GM10248 (cell line): ENCODE data around the gene ACTN2.

Experiments
- CTCF ChIA-PET: fragments of 300-600 bp; sonication (Branson Sonifier 250); formaldehyde crosslinking; extraction: SDS; loops from one replicate; lab custom pipeline; 2021; ENCODE audit warnings: antibody characterized with exemption; lab: Yijun Ruan, JAX
- POLR2A ChIA-PET: fragments of 350-650 bp; sonication (Branson Sonifier 250); formaldehyde crosslinking; extraction: SDS; loops from one replicate; lab custom pipeline; 2020; ENCODE audit warnings: antibody characterized with exemption; lab: Yijun Ruan, JAX
- DNase-seq: peaks from one replicate; pipeline ENCODE4 v3.0.0; 2012; ENCODE audit errors: extremely low spot score
- TF ChIP-seq, protein P1 (sequence below): IDR thresholded peaks from 2 replicates; pipeline ENCODE4 v1.5.1; 2012; ENCODE audit warnings: mild to moderate bottlenecking, low read depth; ENCODE audit errors: extremely low read depth, missing control alignments, control extremely low read depth

ACTN2 gene

DNA sequence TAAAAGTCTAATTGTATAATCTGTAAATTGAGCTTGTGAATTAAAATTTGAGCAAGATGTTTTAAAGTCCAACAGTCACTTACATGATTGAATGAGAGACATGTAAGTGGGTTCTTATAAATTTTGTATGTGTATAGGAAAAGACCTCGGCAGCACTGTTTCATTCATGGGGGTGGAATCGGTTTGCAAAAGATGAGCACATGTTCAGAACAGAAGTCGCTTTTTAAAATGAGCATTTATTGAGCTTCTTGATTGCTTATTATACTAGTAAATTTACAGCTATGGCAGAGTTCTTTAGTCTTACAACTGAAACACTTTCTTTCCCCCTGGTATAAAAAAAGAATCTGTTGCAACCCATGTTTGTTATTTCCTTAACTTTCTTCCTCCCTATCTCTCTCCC is 33.9 kb downstream of the ACTN2 start:
- ChIA-PET POLR2A (no interaction called here), CTCF (interaction anchor here (1.4 kb wide), 2 partner anchors 10 to 36 kb away, joined by 4 to 5 read pairs; no protein-coding TSS in a partner anchor)
- DNase-seq = no peak
- TF ChIP-seq, protein P1, sequence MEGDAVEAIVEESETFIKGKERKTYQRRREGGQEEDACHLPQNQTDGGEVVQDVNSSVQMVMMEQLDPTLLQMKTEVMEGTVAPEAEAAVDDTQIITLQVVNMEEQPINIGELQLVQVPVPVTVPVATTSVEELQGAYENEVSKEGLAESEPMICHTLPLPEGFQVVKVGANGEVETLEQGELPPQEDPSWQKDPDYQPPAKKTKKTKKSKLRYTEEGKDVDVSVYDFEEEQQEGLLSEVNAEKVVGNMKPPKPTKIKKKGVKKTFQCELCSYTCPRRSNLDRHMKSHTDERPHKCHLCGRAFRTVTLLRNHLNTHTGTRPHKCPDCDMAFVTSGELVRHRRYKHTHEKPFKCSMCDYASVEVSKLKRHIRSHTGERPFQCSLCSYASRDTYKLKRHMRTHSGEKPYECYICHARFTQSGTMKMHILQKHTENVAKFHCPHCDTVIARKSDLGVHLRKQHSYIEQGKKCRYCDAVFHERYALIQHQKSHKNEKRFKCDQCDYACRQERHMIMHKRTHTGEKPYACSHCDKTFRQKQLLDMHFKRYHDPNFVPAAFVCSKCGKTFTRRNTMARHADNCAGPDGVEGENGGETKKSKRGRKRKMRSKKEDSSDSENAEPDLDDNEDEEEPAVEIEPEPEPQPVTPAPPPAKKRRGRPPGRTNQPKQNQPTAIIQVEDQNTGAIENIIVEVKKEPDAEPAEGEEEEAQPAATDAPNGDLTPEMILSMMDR = no peak

DNA sequence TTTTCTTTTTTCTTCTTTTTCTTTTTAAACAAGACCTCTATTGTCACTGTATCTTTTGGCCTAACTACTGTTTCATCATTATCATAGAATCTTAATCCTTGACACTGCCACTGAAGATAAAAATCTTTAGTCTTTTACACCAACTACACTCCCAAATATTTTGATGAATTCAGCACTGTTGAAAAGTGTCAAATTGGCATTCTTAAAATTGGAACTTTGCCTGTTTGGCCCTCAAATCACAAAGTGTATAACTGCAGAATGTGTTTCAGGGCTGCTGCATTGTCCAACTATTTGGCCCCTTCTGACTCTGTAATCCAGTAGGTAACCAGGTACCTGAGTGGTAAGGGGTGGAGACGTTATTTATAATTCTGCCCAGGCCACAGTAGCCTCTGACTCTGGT is 34.3 kb downstream of the ACTN2 start:
- ChIA-PET CTCF (no interaction called here), POLR2A (no interaction called here)
- no peak for DNase-seq
- TF ChIP-seq, protein P1 = no peak

DNA sequence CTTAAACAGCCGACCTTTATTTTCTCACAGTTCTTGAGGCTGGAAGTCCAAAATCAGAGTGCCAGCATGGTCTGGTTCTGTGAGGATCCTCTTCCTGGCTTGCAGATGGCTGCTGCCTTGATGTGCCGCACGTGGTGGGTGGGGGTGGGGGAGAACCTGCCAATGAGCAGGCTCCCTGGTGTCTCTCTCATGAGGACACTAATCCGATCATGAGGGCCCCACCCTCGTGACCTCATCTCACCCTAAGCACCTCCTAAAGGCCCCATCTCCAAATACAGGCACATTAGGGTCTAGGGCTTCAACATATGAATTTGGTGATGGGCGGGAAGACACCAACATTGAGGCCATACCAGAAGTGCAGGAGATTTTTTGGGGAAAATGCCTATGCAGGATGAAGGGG is 37.8 kb downstream of the ACTN2 start:
- DNase-seq = no peak
- ChIA-PET CTCF (no interaction called here), POLR2A (no interaction called here)
- TF ChIP-seq, protein P1 = no peak

DNA sequence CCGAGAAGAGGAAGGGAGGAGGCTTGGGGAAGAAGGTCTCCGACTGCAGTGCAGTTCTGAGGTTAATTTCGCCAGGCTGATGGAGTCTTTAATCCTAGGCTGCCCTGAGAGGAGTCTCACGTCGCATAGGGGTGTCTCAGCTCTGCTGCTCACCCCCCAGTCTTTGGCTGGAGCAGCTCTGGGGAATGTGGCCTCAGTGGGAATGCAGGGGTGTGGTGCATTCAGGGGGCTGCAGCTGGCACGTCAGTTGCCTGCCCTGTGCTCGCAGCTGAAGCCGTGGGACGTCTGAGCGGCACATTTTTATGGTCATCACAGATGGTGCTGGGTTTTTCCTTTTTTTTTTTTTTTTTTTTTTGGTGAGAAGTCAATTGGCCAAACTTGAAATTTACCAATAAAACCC is 38.2 kb downstream of the ACTN2 start:
- POLR2A ChIA-PET = no interaction called here
- TF ChIP-seq, protein P1 = no peak
- no peak for DNase-seq
- CTCF ChIA-PET = no interaction called here

DNA sequence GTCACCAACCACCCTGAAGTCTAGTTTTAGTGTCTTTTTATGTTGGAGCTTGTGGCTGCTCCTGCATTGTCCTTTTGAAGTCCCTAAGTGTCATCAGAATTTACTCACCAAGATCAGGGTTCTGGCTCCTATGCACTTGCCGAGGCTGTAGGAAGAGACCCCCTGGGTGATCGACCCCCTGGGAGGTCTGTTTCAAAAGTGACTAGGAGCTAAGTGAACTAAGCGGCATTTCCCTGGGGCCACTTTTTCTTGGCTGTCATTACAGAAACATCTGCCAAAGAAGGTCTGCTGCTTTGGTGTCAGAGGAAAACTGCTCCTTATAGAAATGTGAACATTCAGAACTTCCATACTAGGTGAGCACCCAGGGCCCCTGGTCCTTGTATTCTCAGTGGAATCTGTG is 39.4 kb downstream of the ACTN2 start:
- TF ChIP-seq, protein P1 = no peak
- ChIA-PET POLR2A (no interaction called here), CTCF (interaction anchor here (2.4 kb wide), 1 partner anchor 33 kb away, joined by 10 read pairs; no protein-coding TSS in a partner anchor)
- no peak for DNase-seq

DNA sequence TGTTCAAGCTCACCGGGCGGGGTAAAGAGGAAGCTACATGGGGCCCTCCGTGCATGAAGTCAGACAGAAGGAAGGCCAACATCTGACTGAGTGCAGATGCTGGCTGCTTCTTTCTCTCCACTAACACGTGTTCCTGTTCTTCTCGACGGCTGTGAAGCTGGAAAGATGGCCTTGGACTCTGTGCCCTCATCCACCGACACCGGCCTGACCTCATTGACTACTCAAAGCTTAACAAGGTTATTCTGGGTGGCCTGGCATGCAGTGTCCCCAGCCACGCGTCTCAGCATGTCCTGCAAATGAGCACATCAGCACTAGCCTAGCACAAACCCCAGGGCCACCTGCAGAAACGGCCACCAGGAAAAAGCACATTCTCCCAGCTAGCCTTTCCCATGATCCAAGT is 41.2 kb downstream of the ACTN2 start:
- CTCF ChIA-PET = interaction anchor here (2.4 kb wide), 1 partner anchor 32 kb away, joined by 10 read pairs; no protein-coding TSS in a partner anchor
- TF ChIP-seq, protein P1 = no peak
- POLR2A ChIA-PET = no interaction called here
- no peak for DNase-seq
